Osteoblast (primary cell): ENCODE results near the gene CRHR1. TPM values are rescaled to one million over a fixed set of nuclear protein-coding genes. Genes with fewer than 3 reads are reported as not detected.
"Not testable (repeated sequence)": the region's sequence is repeated elsewhere in the genome, so short reads cannot be mapped to it uniquely, and the experiment has no call there.

Experiments
- DNase-seq: peaks from one replicate; pipeline ENCODE4 v3.0.0; 2011; ENCODE audit warnings: low spot score, mixed read lengths; ENCODE audit not compliant: insufficient read length; ENCODE audit errors: missing footprints
- H2AFZ ChIP-seq: 2 replicates; pipeline ENCODE4 v1.6.0; 2011; ENCODE audit warnings: mild to moderate bottlenecking, low read length
- H3K27ac ChIP-seq: 2 replicates; pipeline ENCODE4 v1.5.1; 2011; ENCODE audit warnings: mild to moderate bottlenecking, low read depth, low read length, moderate library complexity
- H3K27me3 ChIP-seq: 2 replicates; pipeline ENCODE4 v1.6.0; 2012; ENCODE audit warnings: mild to moderate bottlenecking, control low read depth, inconsistent platforms, low read length, moderate library complexity; ENCODE audit not compliant: insufficient read depth
- H3K36me3 ChIP-seq: 2 replicates; pipeline ENCODE4 v1.5.1; 2011; ENCODE audit warnings: mild to moderate bottlenecking, low read length, control low read depth, moderate library complexity; ENCODE audit not compliant: insufficient read depth
- H3K4me1 ChIP-seq: 2 replicates; pipeline ENCODE4 v1.5.1; 2011; ENCODE audit warnings: mild to moderate bottlenecking, low read length, control low read depth, moderate library complexity; ENCODE audit not compliant: insufficient read depth
- H3K4me2 ChIP-seq: 2 replicates; pipeline ENCODE4 v1.6.0; 2011; ENCODE audit warnings: mild to moderate bottlenecking, low read length; ENCODE audit not compliant: insufficient read depth
- H3K4me3 ChIP-seq: fragments of 200-600 bp; sonication (generic); 3 replicates; pipeline ENCODE4 v1.5.1; 2012; ENCODE audit warnings: mild to moderate bottlenecking, low read length, inconsistent platforms; ENCODE audit not compliant: insufficient read depth
- H3K79me2 ChIP-seq: 2 replicates; pipeline ENCODE4 v1.6.0; 2012; ENCODE audit warnings: mild to moderate bottlenecking, low read length, control low read depth, inconsistent platforms; ENCODE audit not compliant: insufficient read depth
- H3K9me3 ChIP-seq: 2 replicates; pipeline ENCODE4 v1.5.1; 2011; ENCODE audit warnings: low read depth, low read length, control low read depth
- H4K20me1 ChIP-seq: 2 replicates; pipeline ENCODE4 v1.6.0; 2012; ENCODE audit warnings: mild to moderate bottlenecking, low read length, control low read depth; ENCODE audit not compliant: insufficient read depth
- CTCF ChIP-seq: IDR thresholded peaks from 2 replicates; pipeline ENCODE4 v1.5.1; 2011; ENCODE audit warnings: mild to moderate bottlenecking, low read depth, low read length, moderate library complexity; ENCODE audit errors: extremely low read depth
- total RNA-seq: library from RNA; depleted of rRNA; stranded (reverse); fragments of >200 nt; gene quantifications from 2 replicates; pipeline ENCODE4 v1.2.3, GENCODE V29; 2012

CRHR1 gene
- total RNA-seq, 1 donor, result not detected

- H3K4me3 ChIP-seq, result no peak overlapping the region
- no peaks in the 10 kb centered on the region for H3K79me2 ChIP-seq
- no peak for TF ChIP-seq CTCF
- no peaks in the 10 kb centered on the region for H3K9me3 ChIP-seq
- no peak overlapping the region for H2AFZ ChIP-seq
- DNase-seq, result no peak
- no peaks in the 10 kb centered on the region for H3K36me3 ChIP-seq
- no peak overlapping the region for H3K4me2 ChIP-seq
- no peaks in the 10 kb centered on the region for H3K4me1 ChIP-seq
- H4K20me1 ChIP-seq, result no peaks in the 10 kb centered on the region
- no peak overlapping the region for H3K27ac ChIP-seq
- no peaks in the 10 kb centered on the region for H3K27me3 ChIP-seq
Observed at GRCh38 chr17:45855691-45856336, 71.7 kb downstream of the CRHR1 start.

GRCh38 chr17:45857977-45858708 is 74.0 kb downstream of the CRHR1 start:
- no peaks in the 10 kb centered on the region for H4K20me1 ChIP-seq
- no peak overlapping the region for H3K27ac ChIP-seq
- H3K36me3 ChIP-seq, result no peaks in the 10 kb centered on the region
- no peak overlapping the region for H2AFZ ChIP-seq
- DNase-seq, result no peak
- H3K4me2 ChIP-seq, result no peak overlapping the region
- H3K9me3 ChIP-seq, result no peaks in the 10 kb centered on the region
- H3K27me3 ChIP-seq, result no peaks in the 10 kb centered on the region
- no peaks in the 10 kb centered on the region for H3K4me1 ChIP-seq
- H3K4me3 ChIP-seq, result no peak overlapping the region
- H3K79me2 ChIP-seq, result no peaks in the 10 kb centered on the region
- no peak for TF ChIP-seq CTCF

- Histone ChIP-seq H3K4me2 (no peak overlapping the region), H3K9me3 (no peaks in the 10 kb centered on the region), H3K27ac (no peak overlapping the region), H3K27me3 (peaks cover 19% of the 10 kb centered on the region), H2AFZ (no peak overlapping the region), H3K36me3 (no peaks in the 10 kb centered on the region), H3K4me1 (no peaks in the 10 kb centered on the region), H3K4me3 (no peak overlapping the region), H3K79me2 (no peaks in the 10 kb centered on the region), H4K20me1 (no peaks in the 10 kb centered on the region)
- TF ChIP-seq CTCF, result no peak
- DNase-seq, result no peak
Observed at GRCh38 chr17:45861165-45861564, 77.0 kb downstream of the CRHR1 start.

GRCh38 chr17:45862127-45862526 is 78.0 kb downstream of the CRHR1 start:
- H3K79me2 ChIP-seq, H3K36me3 ChIP-seq, H3K4me3 ChIP-seq, H3K9me3 ChIP-seq, H3K27ac ChIP-seq, H4K20me1 ChIP-seq, DNase-seq, H3K4me1 ChIP-seq, H3K4me2 ChIP-seq, H2AFZ ChIP-seq: not testable (repeated sequence)
- H3K27me3 ChIP-seq, result peaks cover 25% of the 10 kb centered on the region
